Measurements from ENCODE around the gene TMEM51.

The TMEM51 gene

GRCh38 chr1:15176120-15176519 lies 22.6 kb downstream of the TMEM51 start:
- no peak overlapping the region for H3K4me3 ChIP-seq (ENCODE audit: low read depth, low read length)
- no peak for TF ChIP-seq CTCF (IDR thresholded peaks at IDR 0.05; ENCODE audit: borderline replicate concordance, insufficient read depth, low read depth, low read length)

- TF ChIP-seq CTCF (IDR thresholded peaks at IDR 0.05; ENCODE audit: borderline replicate concordance, insufficient read depth, low read depth, low read length), result no peak
These were observed 23.5 kb downstream of the TMEM51 start for GRCh38 chr1:15176898-15177665.

GRCh38 chr1:15177710-15178166 lies 24.2 kb downstream of the TMEM51 start:
- no peak overlapping the region for H3K4me3 ChIP-seq (ENCODE audit: low read depth, low read length)
- no peak for TF ChIP-seq CTCF (IDR thresholded peaks at IDR 0.05; ENCODE audit: borderline replicate concordance, insufficient read depth, low read depth, low read length)

More at GRCh38 chr1:15176898-15177665, 23.5 kb downstream of the TMEM51 start:
- no peak overlapping the region for H3K4me3 ChIP-seq (ENCODE audit: low read depth, low read length)

- no peak overlapping the region for H3K4me3 ChIP-seq (ENCODE audit: low read depth, low read length)
- no peak for TF ChIP-seq CTCF (IDR thresholded peaks at IDR 0.05; ENCODE audit: borderline replicate concordance, insufficient read depth, low read depth, low read length)
These were observed 25.3 kb downstream of the TMEM51 start for GRCh38 chr1:15178571-15179484.

GRCh38 chr1:15179485-15179883 lies 25.9 kb downstream of the TMEM51 start:
- no peak for TF ChIP-seq CTCF (IDR thresholded peaks at IDR 0.05; ENCODE audit: borderline replicate concordance, insufficient read depth, low read depth, low read length)
- no peak overlapping the region for H3K4me3 ChIP-seq (ENCODE audit: low read depth, low read length)

- no peak overlapping the region for H3K4me3 ChIP-seq (ENCODE audit: low read depth, low read length)
- TF ChIP-seq CTCF (IDR thresholded peaks at IDR 0.05; ENCODE audit: borderline replicate concordance, insufficient read depth, low read depth, low read length), result no peak
These were observed 26.6 kb downstream of the TMEM51 start for GRCh38 chr1:15180189-15180588.

Measured in GM12875 (cell line).